ENCODE data around the gene C17orf67. TPM values are rescaled to one million over a fixed set of nuclear protein-coding genes. Genes with fewer than 3 reads are reported as not detected.
A peak's percentile ranks its signal among the peaks of the same experiment; 100 is the strongest.

Gene C17orf67
- total RNA-seq, 1 donor from 2014 or later: 2.7 TPM

DNA sequence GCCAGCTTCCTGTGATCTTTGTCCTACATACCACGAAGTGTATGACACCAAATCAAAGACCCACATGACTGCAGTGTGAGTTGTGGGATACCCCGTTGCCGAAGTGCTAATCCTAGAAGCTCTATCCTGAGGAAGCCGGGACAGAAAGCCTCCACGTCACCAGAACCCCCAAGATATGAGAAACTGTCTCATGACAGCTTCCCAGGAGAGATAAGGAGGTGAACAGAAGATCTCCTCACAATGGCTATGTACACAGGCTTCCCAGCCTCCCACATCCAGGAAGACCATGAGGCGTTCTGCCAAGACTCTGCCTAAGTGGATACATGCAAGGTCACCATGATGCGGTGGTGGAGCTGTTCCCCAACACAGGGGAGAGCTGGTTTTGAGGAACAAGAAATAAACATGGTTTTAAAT lies 43.1 kb upstream of the C17orf67 start:
- TF ChIP-seq POLR2AphosphoS5 (IDR thresholded peaks at IDR 0.05; ENCODE audit: insufficient read depth in 1 of 2, low read depth in 1 of 2): no peak
- TF ChIP-seq, protein P1, sequence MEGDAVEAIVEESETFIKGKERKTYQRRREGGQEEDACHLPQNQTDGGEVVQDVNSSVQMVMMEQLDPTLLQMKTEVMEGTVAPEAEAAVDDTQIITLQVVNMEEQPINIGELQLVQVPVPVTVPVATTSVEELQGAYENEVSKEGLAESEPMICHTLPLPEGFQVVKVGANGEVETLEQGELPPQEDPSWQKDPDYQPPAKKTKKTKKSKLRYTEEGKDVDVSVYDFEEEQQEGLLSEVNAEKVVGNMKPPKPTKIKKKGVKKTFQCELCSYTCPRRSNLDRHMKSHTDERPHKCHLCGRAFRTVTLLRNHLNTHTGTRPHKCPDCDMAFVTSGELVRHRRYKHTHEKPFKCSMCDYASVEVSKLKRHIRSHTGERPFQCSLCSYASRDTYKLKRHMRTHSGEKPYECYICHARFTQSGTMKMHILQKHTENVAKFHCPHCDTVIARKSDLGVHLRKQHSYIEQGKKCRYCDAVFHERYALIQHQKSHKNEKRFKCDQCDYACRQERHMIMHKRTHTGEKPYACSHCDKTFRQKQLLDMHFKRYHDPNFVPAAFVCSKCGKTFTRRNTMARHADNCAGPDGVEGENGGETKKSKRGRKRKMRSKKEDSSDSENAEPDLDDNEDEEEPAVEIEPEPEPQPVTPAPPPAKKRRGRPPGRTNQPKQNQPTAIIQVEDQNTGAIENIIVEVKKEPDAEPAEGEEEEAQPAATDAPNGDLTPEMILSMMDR (IDR thresholded peaks at IDR 0.05): no peak
- no peak for TF ChIP-seq POLR2A (IDR thresholded peaks at IDR 0.05)
- intact Hi-C loops (cut with DNase I): no loop called here
- H3K27ac ChIP-seq: no peak overlapping the region
- H3K27me3 ChIP-seq: no peaks in the 10 kb centered on the region
- no peaks in the 10 kb centered on the region for H3K4me1 ChIP-seq
- no peak for DNase-seq (ENCODE audit: extremely low spot score in 2 of 2)
- H3K9me3 ChIP-seq: no peaks in the 10 kb centered on the region
- H3K4me3 ChIP-seq: no peak overlapping the region
- H3K36me3 ChIP-seq: no peaks in the 10 kb centered on the region

- H3K27ac ChIP-seq: no peak overlapping the region
- TF ChIP-seq POLR2AphosphoS5 (IDR thresholded peaks at IDR 0.05; ENCODE audit: insufficient read depth in 1 of 2, low read depth in 1 of 2): no peak
- no peak for TF ChIP-seq POLR2A (IDR thresholded peaks at IDR 0.05)
- TF ChIP-seq, protein P1 (IDR thresholded peaks at IDR 0.05): no peak
- no peaks in the 10 kb centered on the region for H3K27me3 ChIP-seq
- no peaks in the 10 kb centered on the region for H3K36me3 ChIP-seq
- H3K4me3 ChIP-seq: no peak overlapping the region
- intact Hi-C loops (cut with DNase I): no loop called here
- H3K4me1 ChIP-seq: no peaks in the 10 kb centered on the region
- no peaks in the 10 kb centered on the region for H3K9me3 ChIP-seq
- DNase-seq (ENCODE audit: extremely low spot score in 2 of 2): no peak
Observed at GRCh38 chr17:56870081-56870651, 36.4 kb upstream of the C17orf67 start.

DNA sequence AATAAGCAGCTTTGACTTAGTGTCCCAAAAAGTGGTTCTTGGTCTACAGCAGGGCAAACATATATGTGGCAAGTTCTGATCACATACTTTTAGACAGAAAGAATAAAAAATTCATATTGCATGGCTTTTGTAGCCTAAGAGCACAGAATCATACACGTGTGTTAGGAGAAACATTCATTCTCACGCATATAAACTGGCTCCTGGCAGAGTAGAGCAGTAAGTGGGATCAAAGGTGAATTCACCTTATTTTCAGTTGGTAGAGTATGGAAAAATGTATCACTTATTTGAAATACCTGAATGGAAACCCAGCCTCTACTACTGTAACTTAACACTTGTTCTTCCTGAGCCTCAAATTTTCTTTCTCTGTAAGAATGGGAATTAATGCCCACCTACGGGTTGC lies 35.0 kb upstream of the C17orf67 start:
- Histone ChIP-seq H3K4me1 (no peaks in the 10 kb centered on the region), H3K9me3 (no peaks in the 10 kb centered on the region), H3K27ac (peak overlapping the region; percentile 10), H3K27me3 (no peaks in the 10 kb centered on the region), H3K4me3 (no peak overlapping the region), H3K36me3 (no peaks in the 10 kb centered on the region)
- intact Hi-C loops (cut with DNase I): no loop called here
- no peak for DNase-seq (ENCODE audit: extremely low spot score in 2 of 2)
- TF ChIP-seq POLR2AphosphoS5 (IDR thresholded peaks at IDR 0.05; ENCODE audit: insufficient read depth in 1 of 2, low read depth in 1 of 2): no peak
- no peak for TF ChIP-seq POLR2A (IDR thresholded peaks at IDR 0.05)
- TF ChIP-seq, protein P1 (IDR thresholded peaks at IDR 0.05): no peak

- Histone ChIP-seq H3K27me3 (no peaks in the 10 kb centered on the region), H3K4me3 (no peak overlapping the region), H3K9me3 (no peaks in the 10 kb centered on the region), H3K36me3 (peaks cover 0 to 7% of the 10 kb centered on the region in 2 donors), H3K27ac (peak overlapping the region; percentile 10), H3K4me1 (no peaks in the 10 kb centered on the region)
- DNase-seq (ENCODE audit: extremely low spot score in 2 of 2): no peak
- TF ChIP-seq POLR2A (IDR thresholded peaks at IDR 0.05): no peak
- TF ChIP-seq POLR2AphosphoS5 (IDR thresholded peaks at IDR 0.05; ENCODE audit: insufficient read depth in 1 of 2, low read depth in 1 of 2): peak in 1 of 2 donors; percentile 37
- intact Hi-C loops (cut with DNase I): no loop called here
Observed at GRCh38 chr17:56867948-56868376, 34.2 kb upstream of the C17orf67 start.

DNA sequence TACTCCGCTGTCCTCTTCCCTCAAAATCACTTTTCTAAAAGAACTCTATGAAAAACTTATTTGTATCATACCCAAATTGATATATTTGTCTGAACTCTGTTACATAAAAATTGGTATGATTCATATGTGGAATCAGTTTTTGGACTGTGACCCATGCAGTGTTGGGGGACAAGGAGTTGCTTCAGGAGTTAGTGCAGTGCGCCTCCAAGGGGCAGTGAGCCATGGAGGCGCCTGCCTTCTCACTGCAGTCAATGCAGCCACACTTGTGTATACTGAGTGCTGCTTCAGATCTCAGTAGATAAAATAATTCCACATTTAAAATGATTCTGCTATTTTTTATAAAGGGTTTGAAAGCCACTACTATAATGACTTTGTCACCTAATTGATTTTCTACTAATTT lies 32.8 kb upstream of the C17orf67 start:
- intact Hi-C loops (cut with DNase I): no loop called here
- Histone ChIP-seq H3K27me3 (no peaks in the 10 kb centered on the region), H3K4me3 (no peak overlapping the region), H3K4me1 (no peaks in the 10 kb centered on the region), H3K27ac (no peak overlapping the region), H3K36me3 (peaks cover 0 to 21% of the 10 kb centered on the region in 2 donors), H3K9me3 (no peaks in the 10 kb centered on the region)
- TF ChIP-seq, protein P1 (IDR thresholded peaks at IDR 0.05): no peak
- no peak for TF ChIP-seq POLR2AphosphoS5 (IDR thresholded peaks at IDR 0.05; ENCODE audit: insufficient read depth in 1 of 2, low read depth in 1 of 2)
- no peak for DNase-seq (ENCODE audit: extremely low spot score in 2 of 2)
